KOPT-K1 (cell line): ENCODE measurements around the gene ITCH.
"Not testable (repeated sequence)": the region's sequence is repeated elsewhere in the genome, so short reads cannot be mapped to it uniquely, and the experiment has no call there.

ENCODE experiments used
- H3K27ac ChIP-seq: fragments of 200-600 bp; sonication (generic); 2 replicates; pipeline ENCODE4 v1.5.1; 2016; ENCODE audit warnings: antibody characterized with exemption, mild to moderate bottlenecking, low read depth, low read length; ENCODE audit not compliant: poor library complexity, severe bottlenecking
- H3K36me3 ChIP-seq: fragments of 200-600 bp; sonication (generic); 2 replicates; pipeline ENCODE4 v1.5.1; 2017; ENCODE audit warnings: antibody characterized with exemption, mild to moderate bottlenecking, low read length, moderate library complexity; ENCODE audit not compliant: insufficient read depth
- H3K9me3 ChIP-seq: fragments of 200-600 bp; sonication (generic); 2 replicates; pipeline ENCODE4 v1.5.1; 2017; ENCODE audit warnings: antibody characterized with exemption, low read length, mild to moderate bottlenecking; ENCODE audit not compliant: insufficient read depth, poor library complexity, severe bottlenecking

The ITCH gene

DNA sequence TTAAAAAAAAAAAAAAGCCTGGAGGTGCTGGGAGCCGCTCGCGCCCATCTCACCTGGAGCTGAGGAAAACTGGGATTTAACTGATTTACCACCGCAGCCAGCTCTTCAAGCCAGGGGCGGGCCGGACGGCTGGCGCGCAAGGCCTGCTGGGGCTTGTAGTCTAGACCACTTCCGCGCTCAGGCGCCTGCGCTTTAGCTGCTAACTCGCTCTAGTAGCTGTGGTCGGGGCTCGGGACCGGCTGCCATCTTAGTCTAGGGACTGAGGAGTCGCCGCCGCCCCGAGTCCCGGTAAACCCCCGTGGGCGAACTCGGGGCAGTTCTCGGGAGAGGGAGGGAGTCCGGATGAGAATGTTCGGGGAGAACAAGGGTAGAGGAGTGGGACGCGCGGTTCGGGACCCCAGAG, at the start of gene ITCH:
Gene ITCH, plus strand, starts transcription at position 212 of the 403 bp plus-strand sequence. CDS start 30,539 bp downstream, outside the sequence.
- Histone ChIP-seq H3K27ac (peak within 1 kb of the TSS; percentile 84), H3K36me3 (0 out of 2 replicates have a peak, but pooled peaks cover 8% of the 10 kb centered on the region), H3K9me3 (no peaks in the 10 kb centered on the region)

- Histone ChIP-seq H3K9me3 (no peaks in the 10 kb centered on the region), H3K27ac (no peak overlapping the region), H3K36me3 (no peaks in the 10 kb centered on the region)
Observed at GRCh38 chr20:34315236-34315635, 47.8 kb upstream of the ITCH start.

- Histone ChIP-seq H3K9me3 (no peaks in the 10 kb centered on the region), H3K27ac (no peak overlapping the region)
Observed at GRCh38 chr20:34316196-34316814, 46.8 kb upstream of the ITCH start.

GRCh38 chr20:34318609-34319443, 44.2 kb upstream of the ITCH start:
- Histone ChIP-seq H3K27ac (no peak overlapping the region), H3K9me3 (no peaks in the 10 kb centered on the region), H3K36me3 (no peaks in the 10 kb centered on the region)

More at GRCh38 chr20:34316196-34316814, 46.8 kb upstream of the ITCH start:
- H3K36me3 ChIP-seq, result no peaks in the 10 kb centered on the region

DNA sequence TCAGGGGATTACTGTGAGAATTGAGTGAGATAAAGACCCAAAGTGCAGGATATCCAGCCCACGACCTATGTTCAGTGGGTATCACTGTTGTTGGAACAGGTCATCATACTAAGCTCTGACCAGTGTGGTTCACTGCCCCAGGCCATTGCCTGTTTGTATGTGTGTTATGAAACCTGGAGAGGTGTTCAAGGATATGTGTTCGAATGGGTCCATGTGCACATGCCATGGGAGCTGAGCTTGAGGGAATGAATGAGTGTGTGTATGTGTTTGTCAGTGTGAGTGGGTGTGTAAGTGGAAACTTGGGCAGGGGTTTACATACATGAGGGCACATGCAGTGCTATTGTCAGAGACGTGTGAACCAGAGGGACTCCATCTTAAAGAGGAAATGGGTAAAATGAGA, 42.2 kb upstream of the ITCH start:
- Histone ChIP-seq H3K9me3 (no peaks in the 10 kb centered on the region), H3K36me3 (no peaks in the 10 kb centered on the region), H3K27ac (no peak overlapping the region)

GRCh38 chr20:34322267-34323105, 40.6 kb upstream of the ITCH start:
- no peak overlapping the region for H3K27ac ChIP-seq

DNA sequence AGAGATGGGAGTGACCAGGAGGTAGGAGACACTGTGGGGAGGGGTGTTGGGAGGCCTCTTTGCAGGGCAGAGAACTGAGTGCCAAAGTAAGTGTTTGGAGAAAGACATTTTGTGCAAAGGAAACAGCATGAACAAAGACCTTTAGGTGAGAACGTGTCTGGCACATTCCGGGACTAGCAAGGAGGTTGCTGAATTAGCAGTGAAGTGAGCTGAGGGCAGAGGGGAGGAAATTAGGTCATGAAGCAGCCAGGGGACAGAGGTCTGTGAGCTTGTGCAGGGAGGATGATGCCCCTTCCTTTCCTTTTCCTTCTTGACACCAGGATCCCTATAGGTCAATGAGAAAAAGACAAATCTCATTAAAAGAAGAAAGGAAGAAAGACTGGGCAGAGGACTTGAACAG, 38.5 kb upstream of the ITCH start:
- Histone ChIP-seq H3K27ac (no peak overlapping the region), H3K36me3 (no peaks in the 10 kb centered on the region), H3K9me3 (no peaks in the 10 kb centered on the region)

More at GRCh38 chr20:34322267-34323105, 40.6 kb upstream of the ITCH start:
- H3K36me3 ChIP-seq, result no peaks in the 10 kb centered on the region
- no peaks in the 10 kb centered on the region for H3K9me3 ChIP-seq

DNA sequence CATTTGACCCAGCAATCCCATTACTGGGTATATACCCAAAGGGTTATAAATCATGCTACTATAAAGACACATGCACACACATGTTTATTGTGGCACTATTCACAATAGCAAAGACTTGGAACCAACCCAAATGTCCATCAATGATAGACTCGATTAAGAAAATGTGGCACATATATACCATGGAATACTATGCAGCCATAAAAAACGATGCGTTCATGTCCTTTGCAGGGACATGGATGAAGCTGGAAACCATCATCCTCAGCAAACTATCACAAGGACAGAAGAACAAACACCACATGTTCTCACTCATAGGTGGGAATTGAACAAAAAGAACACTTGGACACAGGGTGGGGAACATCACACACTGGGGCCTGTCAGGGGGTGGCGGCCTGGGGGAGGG, 34.9 kb upstream of the ITCH start:
- H3K27ac ChIP-seq, H3K9me3 ChIP-seq, H3K36me3 ChIP-seq: not testable (repeated sequence)

DNA sequence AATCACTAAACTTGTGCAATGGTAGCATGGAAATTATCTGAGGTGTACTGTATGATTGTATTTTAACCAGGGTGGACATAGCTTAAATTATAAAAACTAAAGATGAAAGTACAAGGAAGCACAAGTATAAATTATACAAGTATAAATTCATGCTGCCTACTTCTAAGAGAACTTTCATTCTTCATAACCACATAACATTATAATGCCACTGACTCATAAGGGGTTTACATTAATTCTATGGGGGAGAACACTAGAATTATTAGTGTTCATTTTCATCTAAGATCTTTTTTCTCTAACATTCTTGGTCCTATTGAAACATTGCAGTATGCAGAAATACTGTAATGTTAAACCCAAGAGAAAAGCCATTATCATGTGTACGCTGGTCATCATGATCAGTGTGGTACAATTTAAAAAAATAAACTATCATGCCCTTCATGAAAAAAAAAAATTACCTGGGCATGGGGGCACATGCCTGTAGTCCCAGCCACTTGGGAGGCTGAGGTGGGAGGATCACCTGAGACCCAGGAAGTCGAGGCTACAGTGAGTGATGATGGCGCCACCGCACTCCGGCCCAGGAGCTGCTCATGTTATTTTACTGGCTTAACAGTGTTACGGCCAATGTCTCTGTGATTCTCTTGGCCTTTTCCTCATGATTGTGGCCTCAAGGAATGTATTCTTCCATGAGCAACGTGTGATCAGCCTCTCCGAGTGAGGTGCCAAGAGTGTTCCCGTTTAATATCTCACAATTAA, 34.0 kb upstream of the ITCH start:
- no peaks in the 10 kb centered on the region for H3K9me3 ChIP-seq
- H3K36me3 ChIP-seq, result no peaks in the 10 kb centered on the region
- H3K27ac ChIP-seq, result no peak overlapping the region

DNA sequence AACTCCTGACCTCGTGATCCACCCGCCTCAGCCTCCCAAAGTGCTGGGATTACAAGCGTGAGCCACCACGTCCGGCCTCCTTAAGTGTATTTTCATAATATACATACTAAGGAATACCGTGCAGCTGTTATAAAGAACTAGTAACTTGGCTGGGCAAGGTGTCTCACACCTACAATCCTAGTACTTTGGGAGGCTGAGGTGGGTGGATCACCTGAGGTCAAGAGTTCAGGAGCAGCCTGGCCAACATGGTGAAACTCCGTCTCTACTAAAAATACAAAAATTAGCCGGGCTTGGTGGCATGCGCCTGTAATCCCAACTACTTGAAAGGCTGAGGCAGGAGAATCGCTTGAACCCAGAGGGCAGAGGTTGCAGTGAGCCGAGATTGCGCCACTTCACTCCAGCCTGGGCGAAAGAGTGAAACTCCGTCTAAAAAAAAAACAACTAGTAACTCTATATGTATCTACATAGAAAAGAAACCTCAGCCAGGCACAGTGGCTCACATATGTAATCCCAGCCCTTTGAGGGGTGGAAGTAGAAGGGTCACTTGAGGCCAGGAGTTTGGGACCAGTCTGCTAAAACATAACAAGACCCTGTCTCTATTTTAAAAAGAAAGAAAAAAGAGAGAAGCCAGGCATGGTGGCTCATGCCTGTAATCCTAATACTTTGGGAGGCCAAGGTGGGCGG, 32.1 kb upstream of the ITCH start:
- H3K27ac ChIP-seq, H3K36me3 ChIP-seq, H3K9me3 ChIP-seq: not testable (repeated sequence)

- Histone ChIP-seq H3K36me3 (no peaks in the 10 kb centered on the region), H3K27ac (no peak overlapping the region)
Observed at GRCh38 chr20:34331838-34332237, 31.2 kb upstream of the ITCH start.

DNA sequence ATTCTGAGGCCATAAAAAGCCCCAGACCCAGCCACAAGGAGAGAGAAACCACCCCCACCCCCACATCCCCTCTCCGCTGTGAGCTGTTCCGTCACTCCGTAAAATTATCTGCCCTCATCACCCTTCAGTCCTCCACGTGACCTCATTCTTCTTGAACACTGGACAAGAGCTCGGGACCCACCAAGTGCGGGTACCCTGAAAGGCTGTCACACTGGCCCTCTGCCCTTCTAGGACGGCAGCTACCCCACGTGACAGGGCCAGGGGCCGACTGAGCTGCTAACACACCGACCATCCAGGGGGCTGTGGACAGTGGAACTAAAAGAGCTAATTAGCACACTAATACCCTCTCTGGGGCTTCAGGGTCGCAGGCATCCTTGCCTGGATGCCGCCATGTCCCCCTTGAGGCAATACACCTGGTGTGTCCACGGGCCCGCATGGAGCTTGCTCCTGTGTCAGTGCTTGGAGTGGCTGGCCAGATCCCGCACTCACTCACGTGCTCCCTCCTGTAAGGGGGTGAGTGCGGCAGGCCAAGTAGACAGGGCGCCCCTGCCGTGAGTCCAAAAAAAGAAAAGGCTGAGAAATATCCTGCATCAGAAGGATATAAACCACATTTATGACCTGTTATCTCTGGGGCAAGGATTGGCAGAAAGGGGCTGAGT, 30.7 kb upstream of the ITCH start:
- no peak overlapping the region for H3K27ac ChIP-seq
- no peaks in the 10 kb centered on the region for H3K9me3 ChIP-seq
- no peaks in the 10 kb centered on the region for H3K36me3 ChIP-seq

More at GRCh38 chr20:34331838-34332237, 31.2 kb upstream of the ITCH start:
- H3K9me3 ChIP-seq, result no peaks in the 10 kb centered on the region

DNA sequence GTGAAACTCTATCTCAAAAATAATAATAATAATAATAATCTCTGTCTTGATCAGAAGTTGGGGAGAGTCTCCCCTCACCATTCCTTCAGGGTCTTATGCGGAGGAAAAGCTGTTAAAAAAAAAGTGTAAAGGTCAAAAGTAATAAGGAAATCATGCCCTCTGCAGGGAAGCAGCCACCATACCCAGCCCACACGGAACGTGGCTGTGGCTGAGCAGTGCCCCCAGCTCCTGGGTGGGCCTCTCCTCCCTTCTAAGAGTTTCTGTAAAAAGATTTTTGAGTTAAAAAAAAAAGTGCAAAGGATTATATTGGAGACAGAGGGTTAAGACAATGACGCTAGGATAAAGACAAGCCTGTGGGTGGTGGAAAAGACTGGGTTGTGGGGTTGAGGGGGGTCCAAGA, 29.3 kb upstream of the ITCH start:
- H3K27ac ChIP-seq, result no peak overlapping the region
- H3K36me3 ChIP-seq, result no peaks in the 10 kb centered on the region
- no peaks in the 10 kb centered on the region for H3K9me3 ChIP-seq
